ENCODE data around the gene SLC25A21. TPM values are rescaled to one million over a fixed set of nuclear protein-coding genes. Genes with fewer than 3 reads are reported as not detected.

Gene SLC25A21
- total RNA-seq, 4 donors from 2014 or later: 0.82 to 11.1 TPM; not detected in 2

DNA sequence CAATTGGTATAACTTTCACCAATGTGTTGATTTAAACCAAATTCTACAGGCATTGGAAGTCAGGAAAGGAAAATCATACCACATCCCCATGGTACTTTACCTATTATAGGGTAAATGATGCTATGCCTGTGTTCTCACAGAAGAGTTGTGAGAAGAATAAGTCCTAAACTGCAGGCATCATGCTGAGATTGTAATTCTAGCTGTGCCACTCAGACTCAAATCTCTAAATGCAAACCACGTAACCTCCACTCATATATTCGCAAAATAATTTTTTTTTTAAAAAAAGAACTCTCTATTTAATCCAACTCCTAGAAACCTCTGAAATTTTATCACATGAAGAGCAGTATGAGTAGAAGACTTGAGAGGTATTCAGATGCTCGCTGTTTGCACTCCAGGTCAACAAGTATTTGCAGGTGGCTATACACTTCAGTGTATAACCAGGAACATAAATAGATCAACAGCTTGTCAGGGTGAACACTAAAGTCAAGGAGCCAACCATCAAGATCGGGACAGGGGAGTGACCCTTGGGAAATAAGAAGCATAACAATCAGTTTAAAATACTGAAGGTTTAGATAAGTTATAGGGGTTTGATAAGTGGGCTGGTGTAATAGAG lies 110.1 kb downstream of the SLC25A21 start:
- in situ Hi-C loops (cut with MboI; ENCODE audit: low pct_ligation_motif_present in 1 of 4, low pct_unique_long_range_greater_than_20kb in 1 of 4, low sequenced_read_pairs in 3 of 4): no loop called here
- intact Hi-C loops (cut with DNase I; ENCODE audit: low total_unique reads): no loop called here
- Histone ChIP-seq H3K36me3 (no peaks in the 10 kb centered on the region), H3K4me1 (no peaks in the 10 kb centered on the region), H3K27me3 (no peaks in the 10 kb centered on the region), H3K9me3 (no peaks in the 10 kb centered on the region), H3K4me3 (no peak overlapping the region), H3K27ac (no peak overlapping the region)
- no peak for DNase-seq
- TF ChIP-seq, protein P1, sequence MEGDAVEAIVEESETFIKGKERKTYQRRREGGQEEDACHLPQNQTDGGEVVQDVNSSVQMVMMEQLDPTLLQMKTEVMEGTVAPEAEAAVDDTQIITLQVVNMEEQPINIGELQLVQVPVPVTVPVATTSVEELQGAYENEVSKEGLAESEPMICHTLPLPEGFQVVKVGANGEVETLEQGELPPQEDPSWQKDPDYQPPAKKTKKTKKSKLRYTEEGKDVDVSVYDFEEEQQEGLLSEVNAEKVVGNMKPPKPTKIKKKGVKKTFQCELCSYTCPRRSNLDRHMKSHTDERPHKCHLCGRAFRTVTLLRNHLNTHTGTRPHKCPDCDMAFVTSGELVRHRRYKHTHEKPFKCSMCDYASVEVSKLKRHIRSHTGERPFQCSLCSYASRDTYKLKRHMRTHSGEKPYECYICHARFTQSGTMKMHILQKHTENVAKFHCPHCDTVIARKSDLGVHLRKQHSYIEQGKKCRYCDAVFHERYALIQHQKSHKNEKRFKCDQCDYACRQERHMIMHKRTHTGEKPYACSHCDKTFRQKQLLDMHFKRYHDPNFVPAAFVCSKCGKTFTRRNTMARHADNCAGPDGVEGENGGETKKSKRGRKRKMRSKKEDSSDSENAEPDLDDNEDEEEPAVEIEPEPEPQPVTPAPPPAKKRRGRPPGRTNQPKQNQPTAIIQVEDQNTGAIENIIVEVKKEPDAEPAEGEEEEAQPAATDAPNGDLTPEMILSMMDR (IDR thresholded peaks at IDR 0.05): no peak
- no peak for TF ChIP-seq EP300 (IDR thresholded peaks at IDR 0.05; ENCODE audit: low read depth)
- TF ChIP-seq POLR2A (IDR thresholded peaks at IDR 0.05): no peak
- no peak for TF ChIP-seq POLR2AphosphoS5 (IDR thresholded peaks at IDR 0.05)
- 91 to 97% methylated on average over 4 of the region's 4 CpGs for WGBS, 2 donors (ENCODE audit: low coverage in 1 of 2)

DNA sequence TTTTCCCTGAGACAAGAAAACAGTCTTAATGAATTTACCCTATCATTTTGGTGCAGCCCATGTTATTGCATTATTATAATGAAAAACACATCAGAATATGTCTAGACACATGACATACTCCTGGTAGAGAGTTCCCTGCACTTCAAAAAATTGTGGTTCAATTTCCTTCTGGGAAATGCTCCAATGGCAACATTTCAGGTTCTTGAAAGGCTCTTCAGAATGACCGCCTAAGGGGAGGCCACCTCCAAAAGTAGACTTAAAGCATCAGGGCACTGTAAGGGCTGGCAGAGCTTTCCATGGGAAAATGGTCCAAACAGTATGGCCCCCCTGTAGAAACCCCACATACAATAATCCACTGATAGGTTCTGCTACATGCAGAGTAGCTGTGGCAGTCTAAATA lies 110.7 kb downstream of the SLC25A21 start:
- no peak overlapping the region for H3K27ac ChIP-seq
- no peaks in the 10 kb centered on the region for H3K4me1 ChIP-seq
- intact Hi-C loops (cut with DNase I; ENCODE audit: low total_unique reads): no loop called here

DNA sequence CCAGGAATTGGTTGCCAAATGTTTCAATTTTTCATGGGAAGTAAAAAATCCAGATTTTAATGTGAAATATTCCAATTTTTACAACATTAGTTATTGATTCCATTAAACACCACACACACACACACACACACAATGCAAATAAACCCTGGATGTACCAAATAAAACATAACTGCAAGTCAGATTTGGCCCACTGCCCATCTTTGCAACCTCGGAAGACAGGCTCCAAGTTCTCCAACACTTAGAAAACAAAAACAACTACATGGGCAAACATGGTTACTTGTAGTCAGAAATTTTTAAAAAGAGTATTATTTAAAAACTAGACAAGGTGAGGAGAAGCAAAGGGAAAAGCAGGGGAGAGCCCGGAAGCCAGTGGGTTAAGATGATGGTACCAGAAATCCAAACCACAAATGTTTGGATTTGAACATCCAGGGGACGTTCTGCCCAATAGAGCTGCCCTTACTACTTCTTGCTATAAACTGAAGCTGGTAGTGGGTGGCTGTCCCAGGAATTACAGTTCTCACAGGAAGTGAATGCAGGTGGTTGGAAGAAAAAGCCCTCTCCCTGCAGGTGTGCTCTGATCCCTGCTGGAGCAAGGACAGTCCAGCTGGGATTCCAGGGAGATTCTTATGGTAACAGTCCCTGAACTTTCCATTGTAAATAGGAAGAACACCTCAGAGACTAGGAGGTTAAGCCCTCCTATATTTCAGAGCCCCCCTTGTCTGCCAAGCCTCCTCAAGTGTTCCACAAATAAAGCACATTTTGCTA lies 111.7 kb downstream of the SLC25A21 start:
- H3K27ac ChIP-seq: no peak overlapping the region
- H3K36me3 ChIP-seq: no peaks in the 10 kb centered on the region
- H3K9me3 ChIP-seq: no peaks in the 10 kb centered on the region
- no peaks in the 10 kb centered on the region for H3K27me3 ChIP-seq
- no peak for TF ChIP-seq POLR2A (IDR thresholded peaks at IDR 0.05)
- TF ChIP-seq, protein P1 (IDR thresholded peaks at IDR 0.05): no peak
- TF ChIP-seq POLR2AphosphoS5 (IDR thresholded peaks at IDR 0.05): no peak
- no peak for TF ChIP-seq EP300 (IDR thresholded peaks at IDR 0.05; ENCODE audit: low read depth)
- WGBS, 2 donors (ENCODE audit: low coverage in 1 of 2): 60% methylated on average over 3 of the region's 3 CpGs
- in situ Hi-C loops (cut with MboI; ENCODE audit: low pct_ligation_motif_present in 1 of 4, low pct_unique_long_range_greater_than_20kb in 1 of 4, low sequenced_read_pairs in 3 of 4): no loop called here
- no peak for DNase-seq
- H3K4me1 ChIP-seq: no peaks in the 10 kb centered on the region
- no peak overlapping the region for H3K4me3 ChIP-seq
- intact Hi-C loops (cut with DNase I; ENCODE audit: low total_unique reads): no loop called here

More for the DNA sequence above, 110.7 kb downstream of the SLC25A21 start:
- DNase-seq: no peak
- no peak overlapping the region for H3K4me3 ChIP-seq
- WGBS, 2 donors (ENCODE audit: low coverage in 1 of 2): 94% methylated on average over 1 of the region's 1 CpG; no CpG with 5 or more reads in 1 of the 2 donors
- no peaks in the 10 kb centered on the region for H3K27me3 ChIP-seq
- no peaks in the 10 kb centered on the region for H3K9me3 ChIP-seq
- no peaks in the 10 kb centered on the region for H3K36me3 ChIP-seq
- TF ChIP-seq POLR2AphosphoS5 (IDR thresholded peaks at IDR 0.05) (no peak), EP300 (IDR thresholded peaks at IDR 0.05; ENCODE audit: low read depth) (no peak), POLR2A (IDR thresholded peaks at IDR 0.05) (no peak)
- TF ChIP-seq, protein P1 (IDR thresholded peaks at IDR 0.05): no peak
- in situ Hi-C loops (cut with MboI; ENCODE audit: low pct_ligation_motif_present in 1 of 4, low pct_unique_long_range_greater_than_20kb in 1 of 4, low sequenced_read_pairs in 3 of 4): no loop called here

DNA sequence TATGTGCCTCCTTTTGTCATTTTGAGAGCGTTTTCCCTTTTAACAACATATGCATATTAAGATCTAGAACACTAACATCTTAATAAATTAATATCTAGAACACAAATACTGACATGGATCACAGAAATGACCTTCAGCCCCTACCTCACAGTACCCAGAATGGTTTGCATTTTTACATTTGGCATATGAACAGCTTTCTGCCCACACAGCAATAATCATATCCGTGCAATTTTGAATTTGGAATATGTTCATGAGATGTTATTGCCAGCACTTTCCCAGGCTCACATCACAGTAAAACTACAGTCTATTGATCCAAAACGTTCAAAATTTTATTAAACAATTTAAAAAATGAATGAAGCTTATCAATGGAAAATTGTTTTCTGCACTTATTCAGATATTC lies 114.6 kb downstream of the SLC25A21 start:
- Histone ChIP-seq H3K4me3 (no peak overlapping the region), H3K27ac (no peak overlapping the region), H3K4me1 (no peaks in the 10 kb centered on the region), H3K27me3 (no peaks in the 10 kb centered on the region), H3K36me3 (no peaks in the 10 kb centered on the region), H3K9me3 (no peaks in the 10 kb centered on the region)
- in situ Hi-C loops (cut with MboI; ENCODE audit: low pct_ligation_motif_present in 1 of 4, low pct_unique_long_range_greater_than_20kb in 1 of 4, low sequenced_read_pairs in 3 of 4) (no loop called here), intact Hi-C loops (cut with DNase I; ENCODE audit: low total_unique reads) (no loop called here)
- DNase-seq: no peak
- no peak for TF ChIP-seq POLR2A (IDR thresholded peaks at IDR 0.05)
- TF ChIP-seq, protein P1 (IDR thresholded peaks at IDR 0.05): no peak
- no peak for TF ChIP-seq EP300 (IDR thresholded peaks at IDR 0.05; ENCODE audit: low read depth)
- no peak for TF ChIP-seq POLR2AphosphoS5 (IDR thresholded peaks at IDR 0.05)
- 70 to 72% methylated on average over 3 of the region's 3 CpGs for WGBS, 2 donors (ENCODE audit: low coverage in 1 of 2)
